Measurements from ENCODE around the gene AQP1. TPM values are rescaled to one million over a fixed set of nuclear protein-coding genes. Genes with fewer than 3 reads are reported as not detected.

Gene AQP1
- total and polyA plus RNA-seq, 5 donors from 2014 or later = 0.20 TPM; not detected in 4

- Histone ChIP-seq H3K4me3 (ENCODE audit: low read depth, low read length) (no peak within 1 kb of the TSS), H3K27me3 (ENCODE audit: control insufficient read depth, insufficient read depth, low read length) (no peaks in the 10 kb centered on the region), H3K27ac (ENCODE audit: insufficient read depth, low read length, poor library complexity, severe bottlenecking) (no peak within 1 kb of the TSS), H3K4me1 (ENCODE audit: control insufficient read depth, insufficient read depth, low read length, poor library complexity, severe bottlenecking) (no peaks in the 10 kb centered on the region), H3K36me3 (ENCODE audit: control insufficient read depth, insufficient read depth, low read length) (no peaks in the 10 kb centered on the region), H3K9me3 (ENCODE audit: control insufficient read depth in 2 of 2, low read length in 2 of 2) (no peaks in the 10 kb centered on the region)
- H3K4me3 Mint-ChIP-seq = no peak within 1 kb of the TSS
- H3K27me3 Mint-ChIP-seq = peaks cover 5% of the 10 kb centered on the region
- DNase-seq = no peak
- peaks cover 0 to 2% (median 0%) of the 10 kb centered on the region in 7 donors for H3K9me3 Mint-ChIP-seq
- no peak within 1 kb of the TSS for H3K27ac Mint-ChIP-seq
- H3K36me3 Mint-ChIP-seq = no peaks in the 10 kb centered on the region
- ATAC-seq (ENCODE audit: low read depth in 2 of 2) = no peak
- no peaks in the 10 kb centered on the region for H3K4me1 Mint-ChIP-seq
Measured at GRCh38 chr7:30963842-30964241, 52.2 kb downstream of the AQP1 start, which contains the start of gene GHRHR. GHRHR (plus strand) TSS chr7:30963953; CDS start chr7:30964069, 116 bp downstream.

- Mint-ChIP-seq H3K27ac (no peak overlapping the region), H3K4me3 (no peak overlapping the region), H3K4me1 (no peaks in the 10 kb centered on the region), H3K9me3 (peaks cover 0 to 2% (median 0%) of the 10 kb centered on the region in 7 donors), H3K36me3 (no peaks in the 10 kb centered on the region), H3K27me3 (peaks cover 5% of the 10 kb centered on the region)
- H3K9me3 ChIP-seq (ENCODE audit: control insufficient read depth in 2 of 2, low read length in 2 of 2) = no peaks in the 10 kb centered on the region
- no peaks in the 10 kb centered on the region for H3K27me3 ChIP-seq (ENCODE audit: control insufficient read depth, insufficient read depth, low read length)
- no peaks in the 10 kb centered on the region for H3K4me1 ChIP-seq (ENCODE audit: control insufficient read depth, insufficient read depth, low read length, poor library complexity, severe bottlenecking)
- no peak overlapping the region for H3K27ac ChIP-seq (ENCODE audit: insufficient read depth, low read length, poor library complexity, severe bottlenecking)
- DNase-seq (no peak), ATAC-seq (ENCODE audit: low read depth in 2 of 2) (no peak)
- H3K4me3 ChIP-seq (ENCODE audit: low read depth, low read length) = no peak overlapping the region
- no peaks in the 10 kb centered on the region for H3K36me3 ChIP-seq (ENCODE audit: control insufficient read depth, insufficient read depth, low read length)
Measured at GRCh38 chr7:30965372-30965771, 53.7 kb downstream of the AQP1 start.

- H3K4me1 ChIP-seq (ENCODE audit: control insufficient read depth, insufficient read depth, low read length, poor library complexity, severe bottlenecking) = no peaks in the 10 kb centered on the region
- H3K27ac Mint-ChIP-seq = no peak overlapping the region
- no peak overlapping the region for H3K4me3 Mint-ChIP-seq
- H3K9me3 ChIP-seq (ENCODE audit: control insufficient read depth in 2 of 2, low read length in 2 of 2) = no peaks in the 10 kb centered on the region
- no peaks in the 10 kb centered on the region for H3K27me3 ChIP-seq (ENCODE audit: control insufficient read depth, insufficient read depth, low read length)
- H3K4me1 Mint-ChIP-seq = no peaks in the 10 kb centered on the region
- DNase-seq (no peak), ATAC-seq (ENCODE audit: low read depth in 2 of 2) (no peak)
- no peaks in the 10 kb centered on the region for H3K36me3 Mint-ChIP-seq
- H3K27me3 Mint-ChIP-seq = peaks cover 6% of the 10 kb centered on the region
- peaks cover 0 to 2% (median 0%) of the 10 kb centered on the region in 7 donors for H3K9me3 Mint-ChIP-seq
- no peak overlapping the region for H3K27ac ChIP-seq (ENCODE audit: insufficient read depth, low read length, poor library complexity, severe bottlenecking)
- no peak overlapping the region for H3K4me3 ChIP-seq (ENCODE audit: low read depth, low read length)
- H3K36me3 ChIP-seq (ENCODE audit: control insufficient read depth, insufficient read depth, low read length) = no peaks in the 10 kb centered on the region
Measured at GRCh38 chr7:30965883-30966282, 54.2 kb downstream of the AQP1 start.

GRCh38 chr7:30968294-30968693, 56.6 kb downstream of the AQP1 start:
- DNase-seq = no peak
- Mint-ChIP-seq H3K4me1 (peaks cover 0 to 4% (median 0%) of the 10 kb centered on the region in 4 donors), H3K27me3 (peaks cover 8% of the 10 kb centered on the region), H3K27ac (no peak overlapping the region), H3K9me3 (peaks cover 0 to 2% (median 0%) of the 10 kb centered on the region in 7 donors), H3K36me3 (no peaks in the 10 kb centered on the region), H3K4me3 (no peak overlapping the region)
- H3K27me3 ChIP-seq (ENCODE audit: control insufficient read depth, insufficient read depth, low read length) = no peaks in the 10 kb centered on the region
- no peaks in the 10 kb centered on the region for H3K4me1 ChIP-seq (ENCODE audit: control insufficient read depth, insufficient read depth, low read length, poor library complexity, severe bottlenecking)
- no peaks in the 10 kb centered on the region for H3K36me3 ChIP-seq (ENCODE audit: control insufficient read depth, insufficient read depth, low read length)
- no peak for ATAC-seq (ENCODE audit: low read depth in 2 of 2)
- H3K9me3 ChIP-seq (ENCODE audit: control insufficient read depth in 2 of 2, low read length in 2 of 2) = no peaks in the 10 kb centered on the region
- H3K4me3 ChIP-seq (ENCODE audit: low read depth, low read length) = no peak overlapping the region
- no peak overlapping the region for H3K27ac ChIP-seq (ENCODE audit: insufficient read depth, low read length, poor library complexity, severe bottlenecking)

- peaks cover 0 to 1% (median 0%) of the 10 kb centered on the region in 7 donors for H3K9me3 Mint-ChIP-seq
- H3K36me3 ChIP-seq (ENCODE audit: control insufficient read depth, insufficient read depth, low read length) = no peaks in the 10 kb centered on the region
- H3K27me3 ChIP-seq (ENCODE audit: control insufficient read depth, insufficient read depth, low read length) = no peaks in the 10 kb centered on the region
- H3K4me1 ChIP-seq (ENCODE audit: control insufficient read depth, insufficient read depth, low read length, poor library complexity, severe bottlenecking) = no peaks in the 10 kb centered on the region
- H3K4me3 ChIP-seq (ENCODE audit: low read depth, low read length) = no peak overlapping the region
- H3K36me3 Mint-ChIP-seq = no peaks in the 10 kb centered on the region
- peaks cover 0 to 4% (median 0%) of the 10 kb centered on the region in 4 donors for H3K4me1 Mint-ChIP-seq
- H3K27ac Mint-ChIP-seq = no peak overlapping the region
- H3K9me3 ChIP-seq (ENCODE audit: control insufficient read depth in 2 of 2, low read length in 2 of 2) = no peaks in the 10 kb centered on the region
- ATAC-seq (ENCODE audit: low read depth in 2 of 2) (no peak), DNase-seq (no peak)
- H3K4me3 Mint-ChIP-seq = no peak overlapping the region
- H3K27me3 Mint-ChIP-seq = peaks cover 5% of the 10 kb centered on the region
- no peak overlapping the region for H3K27ac ChIP-seq (ENCODE audit: insufficient read depth, low read length, poor library complexity, severe bottlenecking)
Measured at GRCh38 chr7:30968747-30969603, 57.3 kb downstream of the AQP1 start.

- no peak for DNase-seq
Measured at GRCh38 chr7:30969604-30969970, 57.9 kb downstream of the AQP1 start.

GRCh38 chr7:30970074-30970473, 58.4 kb downstream of the AQP1 start:
- Mint-ChIP-seq H3K4me1 (peaks cover 0 to 4% (median 2%) of the 10 kb centered on the region in 4 donors), H3K4me3 (no peak overlapping the region), H3K27ac (no peak overlapping the region), H3K36me3 (no peaks in the 10 kb centered on the region), H3K9me3 (peaks cover 0 to 1% (median 0%) of the 10 kb centered on the region in 7 donors), H3K27me3 (peaks cover 5% of the 10 kb centered on the region)
- no peak overlapping the region for H3K27ac ChIP-seq (ENCODE audit: insufficient read depth, low read length, poor library complexity, severe bottlenecking)
- H3K4me1 ChIP-seq (ENCODE audit: control insufficient read depth, insufficient read depth, low read length, poor library complexity, severe bottlenecking) = peaks cover 5% of the 10 kb centered on the region
- H3K9me3 ChIP-seq (ENCODE audit: control insufficient read depth in 2 of 2, low read length in 2 of 2) = no peaks in the 10 kb centered on the region
- DNase-seq (no peak), ATAC-seq (ENCODE audit: low read depth in 2 of 2) (no peak)
- no peak overlapping the region for H3K4me3 ChIP-seq (ENCODE audit: low read depth, low read length)
- no peaks in the 10 kb centered on the region for H3K36me3 ChIP-seq (ENCODE audit: control insufficient read depth, insufficient read depth, low read length)
- no peaks in the 10 kb centered on the region for H3K27me3 ChIP-seq (ENCODE audit: control insufficient read depth, insufficient read depth, low read length)

More at GRCh38 chr7:30969604-30969970, 57.9 kb downstream of the AQP1 start:
- peaks cover 5% of the 10 kb centered on the region for H3K27me3 Mint-ChIP-seq
- Histone ChIP-seq H3K4me3 (ENCODE audit: low read depth, low read length) (no peak overlapping the region), H3K36me3 (ENCODE audit: control insufficient read depth, insufficient read depth, low read length) (no peaks in the 10 kb centered on the region), H3K27ac (ENCODE audit: insufficient read depth, low read length, poor library complexity, severe bottlenecking) (no peak overlapping the region), H3K9me3 (ENCODE audit: control insufficient read depth in 2 of 2, low read length in 2 of 2) (no peaks in the 10 kb centered on the region), H3K4me1 (ENCODE audit: control insufficient read depth, insufficient read depth, low read length, poor library complexity, severe bottlenecking) (peaks cover 1% of the 10 kb centered on the region), H3K27me3 (ENCODE audit: control insufficient read depth, insufficient read depth, low read length) (no peaks in the 10 kb centered on the region)
- ATAC-seq (ENCODE audit: low read depth in 2 of 2) = no peak
- H3K9me3 Mint-ChIP-seq = peaks cover 0 to 1% (median 0%) of the 10 kb centered on the region in 7 donors
- no peak overlapping the region for H3K27ac Mint-ChIP-seq
- H3K4me1 Mint-ChIP-seq = peaks cover 0 to 4% (median 1%) of the 10 kb centered on the region in 4 donors
- no peaks in the 10 kb centered on the region for H3K36me3 Mint-ChIP-seq
- no peak overlapping the region for H3K4me3 Mint-ChIP-seq

Measured in CD4-positive, CD25-positive, alpha-beta regulatory T cell (primary cell).